LNCAP (cell line): ENCODE results near the gene ZNF581.

ENCODE experiments used
- TF ChIP-seq, protein P1 (sequence below): fragments of 450-650 bp; IDR thresholded peaks from 2 replicates; pipeline ENCODE4 v1.5.1; 2017; ENCODE audit warnings: mild to moderate bottlenecking

The ZNF581 gene

DNA sequence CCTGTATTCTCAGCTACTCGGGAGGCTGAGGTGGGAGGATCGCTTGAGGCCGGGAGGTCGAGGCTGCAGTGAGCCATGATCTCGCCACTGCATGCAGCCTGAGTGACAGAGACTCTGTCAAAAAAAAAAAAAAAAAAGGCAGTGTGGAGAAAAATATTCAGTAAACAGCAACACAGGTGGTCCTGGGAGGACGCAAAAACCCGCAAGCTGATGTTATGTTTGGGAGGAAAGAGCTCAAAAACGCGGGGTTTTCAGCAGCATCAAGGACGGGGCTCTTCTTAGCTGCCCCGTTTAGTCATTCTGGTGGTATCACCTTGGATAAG, 18.5 kb upstream of the ZNF581 start:
- TF ChIP-seq, protein P1, sequence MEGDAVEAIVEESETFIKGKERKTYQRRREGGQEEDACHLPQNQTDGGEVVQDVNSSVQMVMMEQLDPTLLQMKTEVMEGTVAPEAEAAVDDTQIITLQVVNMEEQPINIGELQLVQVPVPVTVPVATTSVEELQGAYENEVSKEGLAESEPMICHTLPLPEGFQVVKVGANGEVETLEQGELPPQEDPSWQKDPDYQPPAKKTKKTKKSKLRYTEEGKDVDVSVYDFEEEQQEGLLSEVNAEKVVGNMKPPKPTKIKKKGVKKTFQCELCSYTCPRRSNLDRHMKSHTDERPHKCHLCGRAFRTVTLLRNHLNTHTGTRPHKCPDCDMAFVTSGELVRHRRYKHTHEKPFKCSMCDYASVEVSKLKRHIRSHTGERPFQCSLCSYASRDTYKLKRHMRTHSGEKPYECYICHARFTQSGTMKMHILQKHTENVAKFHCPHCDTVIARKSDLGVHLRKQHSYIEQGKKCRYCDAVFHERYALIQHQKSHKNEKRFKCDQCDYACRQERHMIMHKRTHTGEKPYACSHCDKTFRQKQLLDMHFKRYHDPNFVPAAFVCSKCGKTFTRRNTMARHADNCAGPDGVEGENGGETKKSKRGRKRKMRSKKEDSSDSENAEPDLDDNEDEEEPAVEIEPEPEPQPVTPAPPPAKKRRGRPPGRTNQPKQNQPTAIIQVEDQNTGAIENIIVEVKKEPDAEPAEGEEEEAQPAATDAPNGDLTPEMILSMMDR = no peak

DNA sequence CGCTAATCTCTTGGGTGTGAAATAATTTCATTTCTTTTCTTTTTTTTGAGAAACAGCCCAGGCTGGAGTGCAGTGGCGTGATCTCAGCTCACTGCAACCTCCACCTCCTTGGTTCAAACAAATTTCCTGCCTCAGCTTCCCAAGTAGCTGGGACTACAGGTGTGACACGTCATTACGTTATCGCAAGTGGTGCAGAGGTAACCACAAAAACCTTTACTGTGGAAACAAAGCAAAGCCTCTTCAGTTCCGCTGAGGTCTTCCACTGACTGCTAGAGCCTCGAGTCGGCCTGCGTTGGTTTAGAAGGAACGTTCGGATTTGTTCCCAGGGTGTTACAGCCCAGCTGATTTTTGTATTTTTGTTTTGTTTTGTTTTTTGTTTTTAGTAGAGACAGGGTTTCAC, 17.1 kb upstream of the ZNF581 start:
- TF ChIP-seq, protein P1 = no peak

DNA sequence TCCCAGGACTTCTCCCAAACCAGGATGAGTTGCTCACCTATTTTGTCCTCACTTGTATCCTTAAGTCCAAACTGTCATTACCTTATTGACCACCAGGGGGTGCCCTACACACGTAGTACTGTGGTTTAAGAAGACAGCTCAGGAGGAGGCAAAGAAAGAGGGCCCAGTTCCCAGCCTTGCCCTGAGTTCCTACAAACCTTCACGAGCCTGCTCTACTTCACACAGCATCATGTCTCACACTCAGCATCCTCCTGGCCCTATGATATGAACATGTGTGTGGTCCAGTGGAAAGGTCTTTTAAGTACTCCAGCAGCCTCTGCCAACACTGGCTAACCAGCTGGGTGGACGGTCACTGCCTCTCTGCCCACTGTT, 11.0 kb upstream of the ZNF581 start:
- TF ChIP-seq, protein P1 = peak; percentile 77

DNA sequence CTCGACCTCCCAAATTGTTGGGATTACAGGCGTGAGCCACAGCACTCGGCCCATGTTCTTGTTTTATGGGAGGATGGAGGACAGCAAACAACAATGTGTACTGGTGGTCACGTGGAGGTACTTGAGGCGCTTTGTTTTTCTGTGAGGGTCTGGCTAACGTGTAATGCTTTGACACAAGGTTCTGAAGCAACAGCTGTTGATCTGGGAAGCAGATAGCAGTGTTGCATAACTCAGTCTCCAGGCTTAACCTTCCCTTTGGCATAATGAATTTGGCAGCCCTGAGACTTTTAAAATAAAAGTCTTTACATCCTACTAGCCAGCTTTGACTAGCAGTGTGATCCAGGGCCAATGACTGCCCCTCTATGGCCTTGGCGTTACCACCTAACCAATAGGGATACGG, 9.6 kb upstream of the ZNF581 start:
- TF ChIP-seq, protein P1 = no peak

DNA sequence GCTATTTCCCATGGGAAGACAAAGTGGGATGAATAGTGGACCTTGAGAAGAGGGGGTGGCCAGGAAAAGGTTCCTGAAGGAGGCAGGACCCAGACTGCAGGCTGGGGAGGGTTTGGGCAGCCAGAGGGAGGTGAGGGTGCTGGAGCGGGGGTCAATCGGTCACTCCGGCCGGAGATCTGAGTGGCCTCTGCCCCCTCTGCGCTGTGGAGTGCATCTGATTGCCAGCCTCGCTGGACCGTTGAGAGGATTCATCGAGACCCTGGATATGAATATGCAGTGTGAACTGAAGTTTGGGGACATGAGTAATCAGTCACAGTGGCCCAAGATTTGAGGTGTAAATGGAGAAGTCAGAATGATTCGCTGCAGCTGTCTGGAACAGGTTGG, 8.1 kb upstream of the ZNF581 start:
- TF ChIP-seq, protein P1 = no peak

DNA sequence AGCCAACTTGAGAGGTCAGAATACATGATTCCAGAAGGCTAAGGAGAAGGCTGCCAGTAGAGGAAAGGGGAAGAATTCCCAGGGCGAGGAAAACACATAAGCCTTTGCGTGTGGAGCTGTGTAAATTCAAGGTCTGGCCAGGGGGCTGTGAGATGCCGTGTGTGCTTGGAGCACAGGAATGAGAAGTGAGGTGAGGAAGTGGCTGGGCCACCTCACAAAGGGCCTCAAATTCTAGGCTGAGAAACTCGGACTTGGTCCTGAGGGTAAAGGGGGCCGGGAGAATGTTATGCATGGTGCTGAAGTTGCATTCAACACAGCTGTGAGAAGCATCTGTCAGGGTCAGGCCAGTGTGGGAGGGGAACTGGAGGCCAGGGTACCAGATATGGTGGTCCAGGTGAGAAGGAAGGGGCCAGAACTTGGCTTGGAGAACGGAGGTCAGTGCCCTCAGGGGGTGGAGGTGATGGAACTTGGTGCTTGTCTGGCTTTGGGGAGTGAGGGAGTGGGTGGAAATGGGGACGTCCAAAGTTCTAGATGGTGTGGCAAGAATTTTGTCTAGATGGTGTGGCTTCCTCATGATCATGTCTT, 7.5 kb upstream of the ZNF581 start:
- TF ChIP-seq, protein P1 = no peak

DNA sequence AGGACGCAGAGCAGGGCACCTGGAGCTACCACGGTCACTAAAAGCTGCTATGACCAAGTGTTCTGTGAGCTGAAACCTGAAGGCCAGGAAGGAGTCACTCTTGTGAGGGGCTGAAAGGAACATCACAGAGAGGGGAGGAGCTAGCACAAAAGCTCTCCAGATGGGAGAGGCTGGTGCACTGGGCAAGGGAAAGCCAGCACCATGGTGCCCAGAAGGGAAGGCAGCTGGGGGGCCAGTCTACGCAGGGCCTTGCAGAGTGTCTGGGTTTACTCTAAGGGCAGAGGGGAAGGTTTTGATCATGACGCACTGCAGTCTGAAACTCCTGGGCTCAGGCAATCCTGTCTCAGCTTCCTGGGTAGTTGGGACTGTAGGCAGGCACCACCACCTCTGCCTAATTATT, 6.7 kb upstream of the ZNF581 start:
- TF ChIP-seq, protein P1 = no peak

DNA sequence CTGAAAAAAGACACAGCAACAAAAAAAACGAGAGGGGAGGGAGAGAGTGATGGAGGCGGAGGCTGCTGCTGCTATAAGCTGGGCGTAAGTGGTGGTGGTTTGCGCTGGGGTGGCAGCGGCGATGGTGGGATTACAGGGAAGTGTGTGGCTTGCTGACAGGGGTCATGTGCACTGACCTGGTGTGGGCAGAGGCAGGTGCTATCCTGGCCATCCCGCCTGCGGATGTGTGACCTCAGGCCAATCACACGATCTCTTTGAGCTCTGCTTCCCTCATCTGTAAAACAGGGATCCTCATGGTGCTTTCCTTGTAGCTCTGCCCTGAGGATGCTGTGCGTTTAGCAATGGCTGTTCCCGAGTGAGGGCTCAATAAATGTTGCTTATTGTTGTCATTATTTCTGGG, 5.9 kb upstream of the ZNF581 start:
- TF ChIP-seq, protein P1 = no peak
